Endothelial cell of umbilical vein (primary cell): ENCODE measurements around the gene DNAH9. TPM values are rescaled to one million over a fixed set of nuclear protein-coding genes. Genes with fewer than 3 reads are reported as not detected.

Experiments
- BruUV-seq: library from RNA; stranded (reverse); fragments of 400-500 nt; replicated peaks from 2 replicates; lab custom pipeline; 2021; lab: Mats Ljungman, UMichigan
- CTCF ChIA-PET: fragments of 300-600, 350-600 bp; sonication (Branson Sonifier 250); formaldehyde crosslinking; loops from one replicate; lab custom pipeline; 2021; ENCODE audit warnings: antibody characterized with exemption, inconsistent platforms; lab: Charles Lee
- POLR2A ChIA-PET: fragments of 300-600, 350-600 bp; sonication (Branson Sonifier 250); formaldehyde crosslinking; loops from one replicate; lab custom pipeline; 2021; ENCODE audit warnings: antibody characterized with exemption, inconsistent platforms; lab: Charles Lee
- DNase-seq: peaks from one replicate; pipeline ENCODE4 v3.0.0-alpha.2; 2011; ENCODE audit warnings: low read depth, low spot score
- FAIRE-seq: peaks from 2 replicates; lab custom pipeline; 2011; peaks lifted over from hg19 to GRCh38; lab: Jason Lieb, UNC
- H2AFZ ChIP-seq: 2 replicates; pipeline ENCODE4 v1.6.0; 2012; ENCODE audit warnings: low read depth, low read length, control low read depth, inconsistent platforms
- H3K27ac ChIP-seq: 2 replicates; pipeline ENCODE4 v1.5.1; 2011; ENCODE audit warnings: low read depth, mild to moderate bottlenecking, control low read depth, low read length, moderate library complexity; ENCODE audit not compliant: insufficient read depth
- H3K27me3 ChIP-seq, 2 experiments: 2 replicates each; pipeline versions ENCODE4 v1.6.0 to v1.6.1; 2011; ENCODE audit warnings: low read length in 2 of 2, mixed read lengths in 1 of 2; ENCODE audit not compliant: control insufficient read depth in 2 of 2, insufficient read depth in 2 of 2
- H3K36me3 ChIP-seq, 2 experiments: 2 replicates in 1 of 2; 3 replicates in 1 of 2; pipeline ENCODE4 v1.5.1; 2011; ENCODE audit warnings: low read length in 2 of 2, mild to moderate bottlenecking in 1 of 2, moderate library complexity in 1 of 2; ENCODE audit not compliant: control insufficient read depth in 2 of 2, insufficient read depth in 2 of 2; ENCODE audit errors: extremely low read depth in 1 of 2
- H3K4me1 ChIP-seq: 3 replicates; pipeline ENCODE4 v1.5.1; 2011; ENCODE audit warnings: mild to moderate bottlenecking, low read length; ENCODE audit not compliant: control insufficient read depth, insufficient read depth; ENCODE audit errors: extremely low read depth
- H3K4me2 ChIP-seq: 2 replicates; pipeline ENCODE4 v1.6.1; 2011; ENCODE audit warnings: low read length, control low read depth, mixed read lengths; ENCODE audit not compliant: insufficient read depth
- H3K4me3 ChIP-seq, 3 experiments: fragments of 200-600 bp in 1 of 3; sonication (generic), shearing (Covaris generic) in 1 of 3; replicated peaks in 1 of 3; 2 replicates each; pipeline ENCODE4 v1.5.1; 2011 to 2016; ENCODE audit warnings: control low read depth in 3 of 3, low read length in 3 of 3, mild to moderate bottlenecking in 2 of 3, inconsistent platforms in 1 of 3, low read depth in 1 of 3, moderate library complexity in 1 of 3; ENCODE audit not compliant: insufficient read depth in 1 of 3
- H3K79me2 ChIP-seq: 2 replicates; pipeline ENCODE4 v1.6.0; 2012; ENCODE audit warnings: low read length, inconsistent platforms; ENCODE audit not compliant: control insufficient read depth, insufficient read depth
- H3K9ac ChIP-seq: replicated peaks from 2 replicates; pipeline ENCODE3; 2011; ENCODE audit warnings: low read length, control low read depth; ENCODE audit not compliant: insufficient read depth; ENCODE audit errors: extremely low read depth
- H3K9me1 ChIP-seq: replicated peaks from 3 replicates; pipeline ENCODE4 v1.6.0; 2011; ENCODE audit warnings: mild to moderate bottlenecking, low read length; ENCODE audit not compliant: control insufficient read depth, insufficient read depth; ENCODE audit errors: extremely low read depth
- H3K9me3 ChIP-seq: replicated peaks from 2 replicates; pipeline ENCODE4 v1.5.1; 2012; ENCODE audit warnings: low read length, inconsistent platforms; ENCODE audit not compliant: control insufficient read depth, insufficient read depth
- H4K20me1 ChIP-seq: replicated peaks from 2 replicates; pipeline ENCODE3; 2011; ENCODE audit warnings: mild to moderate bottlenecking, low read length; ENCODE audit not compliant: control insufficient read depth, insufficient read depth; ENCODE audit errors: extremely low read depth
- EZH2 ChIP-seq: IDR thresholded peaks from 2 replicates; pipeline ENCODE4 v1.6.1; 2012; ENCODE audit warnings: borderline replicate concordance, low read depth, mild to moderate bottlenecking, moderate library complexity, low read length, inconsistent platforms; ENCODE audit not compliant: severe bottlenecking
- FOS ChIP-seq: IDR thresholded peaks from 2 replicates; pipeline ENCODE4 v1.6.1; 2011; ENCODE audit warnings: mild to moderate bottlenecking, low read length, moderate library complexity, borderline replicate concordance; ENCODE audit not compliant: insufficient read depth
- GATA2 ChIP-seq: IDR thresholded peaks from 2 replicates; pipeline ENCODE4 v1.7.0; 2011; ENCODE audit warnings: low read depth, mild to moderate bottlenecking, moderate library complexity, mixed read lengths, low read length; ENCODE audit not compliant: insufficient read length, insufficient read depth
- JUN ChIP-seq: IDR thresholded peaks from 2 replicates; pipeline ENCODE4 v1.6.1; 2011; ENCODE audit warnings: borderline replicate concordance, low read depth; ENCODE audit not compliant: insufficient read length, insufficient read depth
- MYC ChIP-seq: IDR thresholded peaks from one replicate; pipeline ENCODE4 v1.6.1; 2011; ENCODE audit warnings: mild to moderate bottlenecking, low read depth, low read length
- POLR2A ChIP-seq: IDR thresholded peaks from 2 replicates; pipeline ENCODE4 v1.6.1; 2012; ENCODE audit warnings: low read depth, mild to moderate bottlenecking, control low read depth, low read length
- POLR2AphosphoS5 ChIP-seq: IDR thresholded peaks from 2 replicates; pipeline ENCODE4 v1.6.1; 2012; ENCODE audit warnings: low read depth, mild to moderate bottlenecking, control low read depth, low read length, moderate library complexity; ENCODE audit not compliant: insufficient read depth
- dilution Hi-C: fragments of 300-500 bp; cut with MboI; formaldehyde crosslinking; loops from one replicate; pipeline ENCODE4 v1.15.0; 2019; ENCODE audit warnings: low sequenced_read_pairs; ENCODE audit not compliant: extremely low pct_ligation_motif_present
- intact Hi-C: fragments of 100-400 bp; cut with micrococcal nuclease; formaldehyde crosslinking; loops from one replicate; pipeline ENCODE4 v1.10.0; 2022
- polyA plus RNA-seq, 4 experiments: library from polyadenylated mRNA; depleted of rRNA in 3 of 4; stranded (reverse) in 3 of 4; unstranded in 1 of 4; fragments of >200 nt; gene quantifications; 2 replicates each; pipeline versions ENCODE4 v1.2.1 to v1.2.3, GENCODE V29; 2011 to 2012; ENCODE audit warnings: missing spikeins in 1 of 4
- total RNA-seq: library from RNA; stranded (reverse); gene quantifications from 2 replicates; pipeline ENCODE4 v1.2.3, GENCODE V29; 2021
- TF ChIP-seq, protein P1 (sequence below), 2 donors: IDR thresholded peaks; 1 replicate in 1 of 2; 2 replicates in 1 of 2; pipeline ENCODE4 v1.5.1; 2011; ENCODE audit warnings: low read length in 2 of 2, mild to moderate bottlenecking in 2 of 2, moderate library complexity in 2 of 2, control low read depth in 1 of 2, inconsistent platforms in 1 of 2, low read depth in 1 of 2; ENCODE audit not compliant: insufficient read depth in 1 of 2; ENCODE audit errors: extremely low read depth in 1 of 2
- TF ChIP-seq, protein P2 (sequence below): IDR thresholded peaks from 2 replicates; pipeline ENCODE4 v1.6.1; 2011; ENCODE audit not compliant: insufficient read depth, insufficient read length

DNAH9 gene
- total and polyA plus RNA-seq, 2 donors (not counting 3 experiments of a cell fraction or from before 2014, with no cell fraction given) = not detected

DNA sequence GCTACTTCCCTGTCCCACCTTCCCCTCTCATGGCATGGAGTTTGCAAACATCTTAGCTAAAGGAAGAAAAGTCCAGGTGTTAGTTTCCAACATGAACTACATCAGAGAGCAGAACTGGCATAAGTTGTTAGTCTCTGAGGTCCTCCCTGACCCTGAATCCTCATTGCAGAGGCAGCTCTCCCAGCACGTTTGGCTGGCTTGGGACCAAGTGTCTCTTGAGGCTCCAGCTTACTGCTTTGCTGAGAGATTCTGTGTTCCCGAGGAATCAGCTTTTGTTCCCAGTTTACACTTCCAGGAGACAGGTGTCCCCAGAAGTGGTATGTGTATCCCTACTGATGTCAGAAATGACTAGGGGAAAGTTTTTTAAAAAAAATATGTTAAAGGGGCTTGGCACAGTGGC is 14.7 kb downstream of the DNAH9 start:
- DNase-seq = no peak
- no peak overlapping the region for H3K4me2 ChIP-seq
- CTCF ChIA-PET = no interaction called here
- dilution Hi-C loops (no loop called here), intact Hi-C loops (no loop called here)
- TF ChIP-seq GATA2 (no peak), POLR2AphosphoS5 (no peak), JUN (no peak), MYC (no peak), FOS (no peak), POLR2A (no peak), EZH2 (no peak)
- TF ChIP-seq, protein P1, sequence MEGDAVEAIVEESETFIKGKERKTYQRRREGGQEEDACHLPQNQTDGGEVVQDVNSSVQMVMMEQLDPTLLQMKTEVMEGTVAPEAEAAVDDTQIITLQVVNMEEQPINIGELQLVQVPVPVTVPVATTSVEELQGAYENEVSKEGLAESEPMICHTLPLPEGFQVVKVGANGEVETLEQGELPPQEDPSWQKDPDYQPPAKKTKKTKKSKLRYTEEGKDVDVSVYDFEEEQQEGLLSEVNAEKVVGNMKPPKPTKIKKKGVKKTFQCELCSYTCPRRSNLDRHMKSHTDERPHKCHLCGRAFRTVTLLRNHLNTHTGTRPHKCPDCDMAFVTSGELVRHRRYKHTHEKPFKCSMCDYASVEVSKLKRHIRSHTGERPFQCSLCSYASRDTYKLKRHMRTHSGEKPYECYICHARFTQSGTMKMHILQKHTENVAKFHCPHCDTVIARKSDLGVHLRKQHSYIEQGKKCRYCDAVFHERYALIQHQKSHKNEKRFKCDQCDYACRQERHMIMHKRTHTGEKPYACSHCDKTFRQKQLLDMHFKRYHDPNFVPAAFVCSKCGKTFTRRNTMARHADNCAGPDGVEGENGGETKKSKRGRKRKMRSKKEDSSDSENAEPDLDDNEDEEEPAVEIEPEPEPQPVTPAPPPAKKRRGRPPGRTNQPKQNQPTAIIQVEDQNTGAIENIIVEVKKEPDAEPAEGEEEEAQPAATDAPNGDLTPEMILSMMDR (IDR thresholded peaks at IDR 0.05; ENCODE audit: extremely low read depth in 1 of 2, insufficient read depth in 1 of 2, low read depth in 1 of 2, low read length in 2 of 2) = no peak
- TF ChIP-seq, protein P2, sequence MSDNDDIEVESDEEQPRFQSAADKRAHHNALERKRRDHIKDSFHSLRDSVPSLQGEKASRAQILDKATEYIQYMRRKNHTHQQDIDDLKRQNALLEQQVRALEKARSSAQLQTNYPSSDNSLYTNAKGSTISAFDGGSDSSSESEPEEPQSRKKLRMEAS = no peak
- BruUV-seq = no TSS peak
- H3K4me1 ChIP-seq = no peaks in the 10 kb centered on the region
- POLR2A ChIA-PET = no interaction called here
- H2AFZ ChIP-seq = no peak overlapping the region
- H4K20me1 ChIP-seq = no peaks in the 10 kb centered on the region
- H3K4me3 ChIP-seq = no peak overlapping the region
- no peaks in the 10 kb centered on the region for H3K27me3 ChIP-seq
- peaks cover 3% of the 10 kb centered on the region for H3K9me3 ChIP-seq
- H3K27ac ChIP-seq = no peak overlapping the region
- H3K9ac ChIP-seq = no peak overlapping the region
- H3K36me3 ChIP-seq = no peaks in the 10 kb centered on the region
- no peak for FAIRE-seq
- no peaks in the 10 kb centered on the region for H3K79me2 ChIP-seq
- H3K9me1 ChIP-seq = no peaks in the 10 kb centered on the region
